Activated naive CD4-positive, alpha-beta T cell treated with anti-CD3 and anti-CD28 coated beads, Interleukin-2, amount 50 U/mL, for 24 hours (primary cell): ENCODE measurements around the gene ZKSCAN8.

ENCODE experiments used
- H3K27ac Mint-ChIP-seq: one replicate; pipeline ENCODE4 v1.8.0; 2021; ENCODE audit warnings: mild to moderate bottlenecking, mixed read lengths
- H3K27me3 Mint-ChIP-seq: one replicate; pipeline ENCODE4 v1.8.0; 2021; ENCODE audit warnings: mixed read lengths
- H3K36me3 Mint-ChIP-seq: one replicate; pipeline ENCODE4 v1.8.0; 2021; ENCODE audit warnings: mixed read lengths
- H3K4me1 Mint-ChIP-seq: one replicate; pipeline ENCODE4 v1.8.0; 2021; ENCODE audit warnings: mixed read lengths
- H3K4me3 Mint-ChIP-seq: one replicate; pipeline ENCODE4 v1.8.0; 2021; ENCODE audit warnings: mild to moderate bottlenecking, mixed read lengths
- H3K9me3 Mint-ChIP-seq: one replicate; pipeline ENCODE4 v1.8.0; 2021; ENCODE audit warnings: mixed read lengths

Gene ZKSCAN8

DNA sequence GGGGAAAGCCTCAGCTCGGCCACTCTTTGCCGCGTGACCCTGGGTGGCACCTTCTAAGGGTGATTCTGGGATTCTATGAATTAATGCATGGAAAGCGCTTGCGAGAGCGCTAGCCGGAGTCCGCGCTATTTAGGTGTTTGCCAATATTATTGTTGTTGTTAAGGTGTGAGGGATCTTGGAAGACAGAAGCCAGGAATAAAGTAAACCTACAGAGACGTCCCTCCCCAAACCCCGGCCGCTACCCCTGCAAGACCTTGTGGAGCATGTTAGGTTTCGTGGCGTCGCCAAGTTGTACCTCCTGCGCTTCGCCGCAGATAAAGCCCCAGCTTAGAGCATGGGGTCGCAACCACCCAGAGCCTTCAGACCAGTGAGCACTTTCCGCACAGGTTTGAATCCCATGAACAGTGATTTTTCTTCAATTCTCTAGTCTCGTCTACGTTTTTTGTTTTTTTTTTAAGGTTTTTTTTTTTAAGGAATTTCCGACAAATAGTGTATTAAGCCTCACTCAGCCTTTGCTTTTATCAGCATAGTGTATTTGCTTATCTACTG, 66.5 kb downstream of the ZKSCAN8 start:
- peaks cover 28% of the 10 kb centered on the region for H3K4me1 Mint-ChIP-seq
- H3K4me3 Mint-ChIP-seq = peak overlapping the region; percentile 23
- peaks cover 67% of the 10 kb centered on the region for H3K27me3 Mint-ChIP-seq
- no peak overlapping the region for H3K27ac Mint-ChIP-seq
- peaks cover 17% of the 10 kb centered on the region for H3K9me3 Mint-ChIP-seq
- H3K36me3 Mint-ChIP-seq = peaks cover 8% of the 10 kb centered on the region
